ENCODE data around the gene INPP4A. TPM values are rescaled to one million over a fixed set of nuclear protein-coding genes. Genes with fewer than 3 reads are reported as not detected.

INPP4A gene
- polyA plus RNA-seq, 1 of the 3 experiments (the other 2 are of a cell fraction) = 15.0 TPM

DNA sequence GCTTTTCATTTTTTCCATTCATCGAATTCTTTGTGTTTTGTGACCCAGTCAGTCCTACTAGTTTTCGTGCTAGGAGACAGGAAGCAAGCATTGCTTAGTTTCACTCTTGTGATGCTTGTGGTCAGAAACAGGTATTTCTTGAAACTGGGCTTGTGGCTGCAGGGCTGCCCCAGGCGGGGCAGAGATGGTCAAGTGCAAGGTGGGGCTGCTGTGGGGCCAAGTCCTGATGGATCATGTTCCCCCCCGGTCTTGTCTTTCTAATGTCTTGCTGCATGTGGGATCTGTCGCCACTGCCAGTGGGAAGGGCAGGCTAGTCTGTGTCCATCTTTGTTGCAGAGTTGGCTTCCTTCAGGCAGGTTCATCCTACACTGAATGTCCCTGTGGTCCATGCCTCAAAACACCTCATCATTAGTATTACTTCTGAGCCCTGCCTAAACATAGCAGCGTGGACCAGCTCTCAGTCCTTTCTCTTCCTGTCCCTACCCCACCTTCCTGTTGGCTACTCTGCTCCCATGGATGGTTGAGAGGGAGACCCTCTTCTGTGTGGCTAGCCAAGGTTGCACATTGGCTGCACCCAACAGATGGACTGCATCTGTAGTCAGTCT lies 38.7 kb downstream of the INPP4A start:
- DNase-seq = no peak
- no peak overlapping the region for H3K4me3 ChIP-seq (ENCODE audit: low read depth in 2 of 2, low read length in 1 of 2)
- TF ChIP-seq, protein P1, sequence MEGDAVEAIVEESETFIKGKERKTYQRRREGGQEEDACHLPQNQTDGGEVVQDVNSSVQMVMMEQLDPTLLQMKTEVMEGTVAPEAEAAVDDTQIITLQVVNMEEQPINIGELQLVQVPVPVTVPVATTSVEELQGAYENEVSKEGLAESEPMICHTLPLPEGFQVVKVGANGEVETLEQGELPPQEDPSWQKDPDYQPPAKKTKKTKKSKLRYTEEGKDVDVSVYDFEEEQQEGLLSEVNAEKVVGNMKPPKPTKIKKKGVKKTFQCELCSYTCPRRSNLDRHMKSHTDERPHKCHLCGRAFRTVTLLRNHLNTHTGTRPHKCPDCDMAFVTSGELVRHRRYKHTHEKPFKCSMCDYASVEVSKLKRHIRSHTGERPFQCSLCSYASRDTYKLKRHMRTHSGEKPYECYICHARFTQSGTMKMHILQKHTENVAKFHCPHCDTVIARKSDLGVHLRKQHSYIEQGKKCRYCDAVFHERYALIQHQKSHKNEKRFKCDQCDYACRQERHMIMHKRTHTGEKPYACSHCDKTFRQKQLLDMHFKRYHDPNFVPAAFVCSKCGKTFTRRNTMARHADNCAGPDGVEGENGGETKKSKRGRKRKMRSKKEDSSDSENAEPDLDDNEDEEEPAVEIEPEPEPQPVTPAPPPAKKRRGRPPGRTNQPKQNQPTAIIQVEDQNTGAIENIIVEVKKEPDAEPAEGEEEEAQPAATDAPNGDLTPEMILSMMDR (IDR thresholded peaks at IDR 0.05) = no peak
- TF ChIP-seq FOSL2 (IDR thresholded peaks at IDR 0.05; ENCODE audit: borderline replicate concordance, low read depth) (no peak), POLR2AphosphoS5 (IDR thresholded peaks at IDR 0.05; ENCODE audit: low read depth, low read length) (no peak), YY1 (IDR thresholded peaks at IDR 0.05; ENCODE audit: low read depth) (no peak)
- TF ChIP-seq, protein P2, sequence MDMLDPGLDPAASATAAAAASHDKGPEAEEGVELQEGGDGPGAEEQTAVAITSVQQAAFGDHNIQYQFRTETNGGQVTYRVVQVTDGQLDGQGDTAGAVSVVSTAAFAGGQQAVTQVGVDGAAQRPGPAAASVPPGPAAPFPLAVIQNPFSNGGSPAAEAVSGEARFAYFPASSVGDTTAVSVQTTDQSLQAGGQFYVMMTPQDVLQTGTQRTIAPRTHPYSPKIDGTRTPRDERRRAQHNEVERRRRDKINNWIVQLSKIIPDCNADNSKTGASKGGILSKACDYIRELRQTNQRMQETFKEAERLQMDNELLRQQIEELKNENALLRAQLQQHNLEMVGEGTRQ (IDR thresholded peaks at IDR 0.05; ENCODE audit: borderline replicate concordance, low read depth, low read length) = no peak
- no peak overlapping the region for H3K4me2 ChIP-seq
- H3K9me2 ChIP-seq = no peaks in the 10 kb centered on the region
- H3K36me3 ChIP-seq (replicated peaks in 1 of 2; ENCODE audit: control insufficient read depth in 1 of 2, insufficient read depth in 2 of 2, low read length in 1 of 2) = no peaks in the 10 kb centered on the region
- no peaks in the 10 kb centered on the region for H3K9me3 ChIP-seq
- ChIA-PET POLR2A (no interaction called here), CTCF (no interaction called here)
- no peak overlapping the region for H3K27ac ChIP-seq (ENCODE audit: low read depth in 2 of 2, low read length in 1 of 2)
- H3K9ac ChIP-seq = no peak overlapping the region
- H3K79me2 ChIP-seq (ENCODE audit: insufficient read depth) = peaks cover 9% of the 10 kb centered on the region
- H3K4me1 ChIP-seq (ENCODE audit: control insufficient read depth in 1 of 2, insufficient read depth in 2 of 2, low read depth in 1 of 2, low read length in 1 of 2) = peaks cover 17 to 50% of the 10 kb centered on the region in 2 experiments
- H2AFZ ChIP-seq (ENCODE audit: low read depth) = no peak overlapping the region
- H3F3A ChIP-seq (replicated peaks; ENCODE audit: insufficient read depth) = peaks cover 4% of the 10 kb centered on the region
- 94% methylated on average over 4 of the region's 6 CpGs for WGBS (ENCODE audit: low lambda C conversion rate)
- H3K27me3 ChIP-seq (ENCODE audit: insufficient read depth) = no peaks in the 10 kb centered on the region
- H4K20me1 ChIP-seq (ENCODE audit: insufficient read depth) = peaks cover 63% of the 10 kb centered on the region

- Histone ChIP-seq H3K9me3 (no peaks in the 10 kb centered on the region), H3K36me3 (replicated peaks in 1 of 2; ENCODE audit: control insufficient read depth in 1 of 2, insufficient read depth in 2 of 2, low read length in 1 of 2) (no peaks in the 10 kb centered on the region), H4K20me1 (ENCODE audit: insufficient read depth) (peaks cover 59% of the 10 kb centered on the region), H3F3A (replicated peaks; ENCODE audit: insufficient read depth) (peaks cover 3% of the 10 kb centered on the region), H3K4me2 (no peak overlapping the region), H3K9me2 (no peaks in the 10 kb centered on the region), H3K79me2 (ENCODE audit: insufficient read depth) (peaks cover 13% of the 10 kb centered on the region), H3K9ac (no peak overlapping the region), H2AFZ (ENCODE audit: low read depth) (no peak overlapping the region), H3K4me1 (ENCODE audit: control insufficient read depth in 1 of 2, insufficient read depth in 2 of 2, low read depth in 1 of 2, low read length in 1 of 2) (peaks cover 10 to 42% of the 10 kb centered on the region in 2 experiments), H3K27me3 (ENCODE audit: insufficient read depth) (no peaks in the 10 kb centered on the region), H3K27ac (ENCODE audit: low read depth in 2 of 2, low read length in 1 of 2) (no peak overlapping the region), H3K4me3 (ENCODE audit: low read depth in 2 of 2, low read length in 1 of 2) (no peak overlapping the region)
- CTCF ChIA-PET = no interaction called here
- WGBS (ENCODE audit: low lambda C conversion rate) = 92% methylated on average over 5 of the region's 5 CpGs
- DNase-seq = no peak
- POLR2A ChIA-PET = no interaction called here
- TF ChIP-seq TCF12 (IDR thresholded peaks at IDR 0.05) = no peak
- no peak for TF ChIP-seq RCOR1 (IDR thresholded peaks at IDR 0.05; ENCODE audit: low read length)
- no peak for TF ChIP-seq POLR2AphosphoS5 (IDR thresholded peaks at IDR 0.05; ENCODE audit: low read depth, low read length)
- TF ChIP-seq RFX5 (IDR thresholded peaks at IDR 0.05; ENCODE audit: low read length) = no peak
- no peak for TF ChIP-seq ELF1 (IDR thresholded peaks at IDR 0.05)
- no peak for TF ChIP-seq SIN3A (IDR thresholded peaks at IDR 0.05; ENCODE audit: borderline replicate concordance, low read depth, low read length)
- TF ChIP-seq MEF2A (IDR thresholded peaks at IDR 0.05; ENCODE audit: borderline replicate concordance, low read depth) = no peak
- TF ChIP-seq NRF1 (IDR thresholded peaks at IDR 0.05; ENCODE audit: low read depth, low read length) = no peak
These were observed 39.5 kb downstream of the INPP4A start for GRCh38 chr2:98484121-98484557.

Data from SK-N-SH (cell line).